Activated CD4-positive, alpha-beta T cell treated with anti-CD3 and anti-CD28 coated beads for 36 hours (primary cell): ENCODE data around the gene CSTPP1. TPM values are rescaled to one million over a fixed set of nuclear protein-coding genes. Genes with fewer than 3 reads are reported as not detected.
A peak's percentile ranks its signal among the peaks of the same experiment; 100 is the strongest.

ENCODE experiments used
- ATAC-seq: fragments of 200-7000 bp; cut with Tn5 transposase; one replicate; pipeline ENCODE4 v1.10.0; 2021; ENCODE audit warnings: mild to moderate bottlenecking, moderate library complexity
- CTCF ChIA-PET: fragments of 350-600 bp; sonication (Branson Sonifier 250); formaldehyde crosslinking; loops from one replicate; lab custom pipeline; 2021; ENCODE audit warnings: antibody characterized with exemption; lab: Charles Lee
- POLR2A ChIA-PET: fragments of 350-600 bp; sonication (Branson Sonifier 250); formaldehyde crosslinking; loops from one replicate; lab custom pipeline; 2021; ENCODE audit warnings: antibody characterized with exemption, inconsistent platforms; lab: Charles Lee
- DNase-seq: peaks from one replicate; pipeline ENCODE4 v3.0.0-alpha.2; 2020
- H3K27ac Mint-ChIP-seq: one replicate; pipeline ENCODE4 v1.8.0; 2021; ENCODE audit warnings: mixed read lengths
- H3K27me3 Mint-ChIP-seq: one replicate; pipeline ENCODE4 v1.8.0; 2021; ENCODE audit warnings: mixed read lengths
- H3K36me3 Mint-ChIP-seq: one replicate; pipeline ENCODE4 v1.8.0; 2021; ENCODE audit warnings: low read depth, mixed read lengths
- H3K4me1 Mint-ChIP-seq: one replicate; pipeline ENCODE4 v1.8.0; 2021; ENCODE audit warnings: mixed read lengths
- H3K4me3 Mint-ChIP-seq: one replicate; pipeline ENCODE4 v1.8.0; 2021; ENCODE audit warnings: mild to moderate bottlenecking, moderate library complexity, mixed read lengths
- H3K9me3 Mint-ChIP-seq: one replicate; pipeline ENCODE4 v1.8.0; 2021; ENCODE audit warnings: low read depth, mixed read lengths
- intact Hi-C, 2 experiments: fragments of 100-400 bp; cut with DNase I in 1 of 2; cut with micrococcal nuclease in 1 of 2; formaldehyde crosslinking; loops; one replicate each; pipeline versions ENCODE4 v1.14.2 to v1.15.1; 2022 to 2024; cut with DNase I, micrococcal nuclease
- total RNA-seq, 2 experiments: library from RNA; stranded (reverse); gene quantifications; one replicate each; pipeline ENCODE4 v1.2.3, GENCODE V29; 2021

The CSTPP1 gene
- total RNA-seq, 2 experiments from 2014 or later = 17.9 to 18.6 TPM

DNA sequence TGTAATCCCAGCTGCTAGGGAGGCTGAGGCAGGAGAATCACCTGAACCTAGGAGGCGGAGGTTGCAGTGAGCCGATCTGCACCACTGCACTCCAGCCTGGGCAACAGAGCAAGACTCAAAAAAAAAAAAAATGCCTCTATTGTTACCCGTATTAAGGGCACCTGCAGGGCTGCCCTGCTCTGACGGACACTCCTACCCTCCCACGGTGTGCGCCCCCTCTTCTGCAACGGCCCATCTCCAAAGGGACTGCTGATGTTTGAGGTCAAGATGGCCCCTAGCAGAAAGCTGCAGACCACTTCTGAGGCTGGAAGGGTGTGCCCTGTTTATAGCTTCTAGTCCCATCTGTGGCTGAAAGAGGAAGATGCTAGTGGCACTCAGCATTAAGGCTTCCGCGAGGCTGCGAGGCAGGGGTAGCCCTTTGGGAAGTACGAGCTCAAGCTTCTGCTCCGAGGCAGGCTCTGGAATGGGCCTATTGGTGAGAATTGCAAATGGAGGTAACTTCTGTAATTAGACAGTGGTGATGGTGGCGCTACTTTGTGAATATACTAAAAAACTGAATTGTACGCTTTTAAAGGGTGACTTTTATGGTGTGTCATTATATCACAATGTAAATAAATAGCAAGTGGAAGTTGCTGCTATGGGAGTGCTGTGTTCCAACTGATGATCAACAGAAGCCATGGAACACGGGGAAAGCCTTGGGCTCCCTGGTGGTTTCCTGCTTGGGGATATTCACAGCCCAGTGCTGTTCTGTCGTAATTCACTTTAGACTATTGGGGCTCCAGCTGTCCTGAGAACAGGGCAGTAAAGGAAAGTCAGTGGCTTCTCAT is 215.8 kb downstream of the CSTPP1 start:
- Mint-ChIP-seq H3K27ac (no peak overlapping the region), H3K4me3 (no peak overlapping the region), H3K9me3 (no peaks in the 10 kb centered on the region), H3K27me3 (no peaks in the 10 kb centered on the region), H3K36me3 (no peaks in the 10 kb centered on the region), H3K4me1 (peaks cover 26% of the 10 kb centered on the region)
- ChIA-PET CTCF (interaction anchor here (0.5 to 3.3 kb wide), 37 partner anchors 9 to 751 kb away, joined by 3 to 29 read pairs (median 4); partner anchors contain the start of gene CSTPP1), POLR2A (interaction anchor here (0.5 to 1.0 kb wide), 3 partner anchors 216 to 1805 kb away, joined by 3 to 5 read pairs (median 3); partner anchors contain the start of gene CSTPP1)
- intact Hi-C loops = no loop called here
- DNase-seq (no peak), ATAC-seq (no peak)

DNA sequence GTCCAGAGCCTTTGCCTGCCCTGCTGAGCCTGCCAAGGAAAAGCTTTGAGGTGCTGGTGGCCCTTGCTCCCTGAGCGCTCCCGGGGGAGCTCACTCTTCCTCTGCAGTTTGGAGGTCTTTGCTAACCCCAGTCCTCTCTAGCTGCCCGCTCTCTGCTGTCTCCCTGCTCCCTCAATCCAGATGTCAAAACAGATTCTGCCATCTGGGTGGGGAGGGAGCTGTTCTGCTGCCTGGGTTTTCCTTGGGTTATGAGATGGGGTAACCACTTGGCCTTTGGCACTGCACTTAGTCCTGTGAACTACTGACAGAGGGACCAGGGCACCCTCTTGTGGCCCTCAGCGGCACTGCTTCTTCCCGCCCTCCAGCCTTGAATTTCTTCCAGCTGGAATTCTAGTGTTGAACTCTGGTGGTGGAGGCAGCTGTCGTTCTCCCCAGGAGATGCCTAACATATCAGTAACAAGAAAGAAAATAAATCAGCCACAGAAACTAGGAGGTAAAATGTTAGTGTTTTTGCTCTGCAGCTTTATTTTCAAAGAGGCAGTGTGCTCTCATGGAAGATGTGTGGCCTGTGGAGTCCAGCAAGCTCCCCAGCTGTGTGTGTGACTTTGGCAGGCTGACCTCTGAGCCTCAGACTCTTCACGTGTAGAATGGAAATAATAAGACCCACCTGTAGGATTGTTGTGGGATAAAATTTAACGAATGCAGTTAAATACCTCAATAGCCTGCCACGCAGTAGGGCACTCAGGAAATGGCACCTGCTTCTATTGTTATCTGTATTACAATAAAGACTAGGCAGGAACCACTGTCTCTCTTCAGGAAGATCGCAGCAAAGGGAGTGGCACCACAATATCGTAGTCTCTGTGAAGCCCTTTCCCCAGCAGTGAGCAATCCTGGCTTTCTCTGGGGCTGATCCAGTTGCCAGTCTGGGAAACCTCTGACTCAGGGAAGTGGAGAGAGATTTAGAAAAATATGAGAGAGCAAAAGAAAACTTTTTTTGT is 216.7 kb downstream of the CSTPP1 start:
- no peaks in the 10 kb centered on the region for H3K27me3 Mint-ChIP-seq
- H3K4me3 Mint-ChIP-seq = no peak overlapping the region
- ATAC-seq (peak; percentile 80), DNase-seq (peak; percentile 77)
- H3K9me3 Mint-ChIP-seq = no peaks in the 10 kb centered on the region
- H3K4me1 Mint-ChIP-seq = peaks cover 26% of the 10 kb centered on the region
- intact Hi-C loops = loop anchor here (1.0 kb wide), 2 partner anchors 233 to 264 kb away; no protein-coding TSS in a partner anchor
- ChIA-PET CTCF (interaction anchor here (0.5 to 3.3 kb wide), 50 partner anchors 8 to 785 kb away, joined by 3 to 29 read pairs (median 4); partner anchors contain the start of gene CSTPP1), POLR2A (interaction anchor here (0.5 to 1.0 kb wide), 3 partner anchors 217 to 1806 kb away, joined by 3 to 5 read pairs (median 3); partner anchors contain the start of gene CSTPP1)
- H3K36me3 Mint-ChIP-seq = no peaks in the 10 kb centered on the region
- no peak overlapping the region for H3K27ac Mint-ChIP-seq

DNA sequence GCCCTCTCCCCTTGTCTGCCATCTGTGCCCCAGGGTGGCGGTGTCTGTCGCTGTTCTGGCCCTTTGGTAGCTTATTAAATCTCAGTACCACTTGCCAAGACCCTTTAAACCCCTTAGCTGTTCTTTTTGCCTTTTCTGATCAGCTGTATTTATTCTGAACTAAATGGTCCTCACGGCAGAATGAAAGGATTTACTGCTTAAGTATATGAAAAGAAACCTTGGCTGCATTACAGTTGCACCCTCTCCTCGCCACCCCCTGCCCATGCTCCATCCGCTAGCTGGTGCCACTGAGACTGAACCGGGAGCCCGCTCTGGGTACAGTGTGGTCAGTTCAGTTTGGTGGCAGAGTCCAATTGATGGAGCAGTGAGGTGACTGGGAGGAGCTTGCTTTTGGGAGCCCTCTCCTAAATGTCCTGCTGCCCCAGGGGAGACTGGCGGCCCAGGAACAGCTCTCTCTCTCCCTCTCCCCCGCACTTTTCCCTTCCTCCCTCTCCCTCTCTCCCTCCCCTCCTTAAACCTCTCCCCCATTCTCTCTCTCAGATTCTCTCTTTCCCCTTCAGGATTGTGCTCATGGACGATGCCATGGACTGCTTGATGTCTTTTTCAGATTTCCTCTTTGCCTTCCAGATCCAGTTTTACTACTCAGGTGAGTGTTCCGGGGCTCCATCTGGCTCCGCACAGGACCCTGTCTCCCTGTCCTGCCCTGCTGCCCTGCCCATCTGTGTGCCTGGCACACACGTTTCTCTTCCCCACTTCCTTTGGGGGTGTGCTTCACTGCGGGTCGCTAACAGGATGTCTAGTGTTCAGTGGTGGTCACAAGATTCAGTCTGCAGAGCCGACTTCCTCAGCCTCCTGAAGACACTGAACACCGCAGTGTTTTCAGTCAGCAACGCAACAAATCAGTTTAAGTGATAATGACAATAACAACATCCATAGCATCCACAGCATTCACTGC is 218.3 kb downstream of the CSTPP1 start:
- Mint-ChIP-seq H3K9me3 (no peaks in the 10 kb centered on the region), H3K4me1 (peaks cover 26% of the 10 kb centered on the region), H3K27ac (peak overlapping the region; percentile 16), H3K27me3 (no peaks in the 10 kb centered on the region), H3K36me3 (no peaks in the 10 kb centered on the region), H3K4me3 (no peak overlapping the region)
- intact Hi-C loops = no loop called here
- DNase-seq (no peak), ATAC-seq (peak; percentile 45)
- POLR2A ChIA-PET = interaction anchor here (0.6 to 1.0 kb wide), 3 partner anchors 60 to 238 kb away, joined by 3 to 4 read pairs (median 3); partner anchors contain the start of gene DDB2
- CTCF ChIA-PET = interaction anchor here (0.6 to 3.3 kb wide), 16 partner anchors 8 to 678 kb away, joined by 3 to 23 read pairs (median 3); partner anchors contain the start of gene CSTPP1

DNA sequence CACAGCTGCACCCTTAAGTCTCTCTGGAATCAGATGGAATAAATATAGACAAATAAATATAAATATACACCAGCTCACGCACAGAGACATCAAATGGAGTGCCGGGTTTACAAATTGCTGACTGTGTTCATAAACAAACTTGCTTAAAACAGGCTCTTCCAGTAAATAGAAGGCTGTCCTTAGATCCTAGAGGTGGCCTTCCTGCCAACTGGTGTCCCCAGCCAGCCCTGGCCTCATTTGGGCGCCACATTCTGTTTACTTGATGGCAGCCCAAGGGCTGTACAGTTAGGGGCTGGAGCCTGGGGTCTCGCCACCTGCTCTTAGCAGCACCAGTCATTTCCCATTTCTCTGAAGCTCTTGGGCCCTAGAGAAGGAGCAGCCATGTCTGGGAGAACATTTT is 219.3 kb downstream of the CSTPP1 start:
- intact Hi-C loops = no loop called here
- Mint-ChIP-seq H3K9me3 (no peaks in the 10 kb centered on the region), H3K4me3 (no peak overlapping the region), H3K36me3 (no peaks in the 10 kb centered on the region), H3K4me1 (peaks cover 26% of the 10 kb centered on the region), H3K27ac (no peak overlapping the region), H3K27me3 (no peaks in the 10 kb centered on the region)
- no peak for ATAC-seq
- CTCF ChIA-PET = interaction anchor here (0.6 to 2.5 kb wide), 5 partner anchors 9 to 677 kb away, joined by 3 to 9 read pairs (median 3); no protein-coding TSS in a partner anchor
- POLR2A ChIA-PET = interaction anchor here (0.8 kb wide), 1 partner anchor 8 kb away, joined by 3 read pairs; no protein-coding TSS in a partner anchor
- DNase-seq = no peak

DNA sequence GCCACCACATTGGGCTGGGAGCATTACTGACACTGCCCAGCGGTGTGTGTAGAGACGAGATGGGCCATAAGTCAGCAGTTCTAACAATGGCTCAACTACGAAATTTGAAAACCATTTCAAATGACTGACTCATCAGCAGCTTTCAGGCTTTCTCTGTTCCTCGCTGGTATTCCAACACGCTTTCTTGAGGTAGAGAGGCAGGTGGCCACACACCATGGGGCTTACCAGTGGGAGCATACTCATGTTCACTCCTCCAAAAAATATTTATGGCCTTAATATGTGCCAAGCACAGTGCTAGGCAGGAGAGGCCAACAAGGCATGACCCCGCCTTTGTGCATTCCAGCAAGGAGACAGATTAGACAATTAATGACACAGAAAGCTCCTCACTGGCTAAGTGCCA is 219.8 kb downstream of the CSTPP1 start:
- POLR2A ChIA-PET = interaction anchor here (0.8 kb wide), 1 partner anchor 8 kb away, joined by 3 read pairs; no protein-coding TSS in a partner anchor
- Mint-ChIP-seq H3K36me3 (no peaks in the 10 kb centered on the region), H3K4me1 (peaks cover 26% of the 10 kb centered on the region), H3K27ac (no peak overlapping the region), H3K4me3 (no peak overlapping the region), H3K27me3 (no peaks in the 10 kb centered on the region), H3K9me3 (no peaks in the 10 kb centered on the region)
- DNase-seq = no peak
- CTCF ChIA-PET = interaction anchor here (0.9 kb wide), 1 partner anchor 9 kb away, joined by 3 read pairs; no protein-coding TSS in a partner anchor
- ATAC-seq = no peak
- intact Hi-C loops = no loop called here

DNA sequence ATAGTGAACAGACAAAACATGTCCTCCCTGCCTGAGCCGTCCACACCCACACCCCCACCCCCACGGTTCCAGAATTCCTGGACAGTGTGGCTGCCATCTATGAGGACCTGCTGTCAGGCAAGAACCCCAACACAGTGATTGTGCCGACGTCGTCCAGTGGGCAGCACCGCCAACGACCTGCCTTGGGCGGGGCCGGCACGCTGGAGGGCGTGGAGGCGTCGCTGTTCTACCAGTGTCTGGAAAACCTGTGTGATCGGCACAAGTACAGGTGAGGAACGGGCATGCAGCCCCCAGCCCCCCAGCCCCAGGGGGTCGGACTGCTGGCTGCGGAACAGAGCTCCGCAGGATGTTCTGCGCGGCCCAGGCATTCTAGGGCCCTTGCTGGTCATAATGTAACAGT is 220.4 kb downstream of the CSTPP1 start:
- POLR2A ChIA-PET = no interaction called here
- no peak for ATAC-seq
- no peak for DNase-seq

DNA sequence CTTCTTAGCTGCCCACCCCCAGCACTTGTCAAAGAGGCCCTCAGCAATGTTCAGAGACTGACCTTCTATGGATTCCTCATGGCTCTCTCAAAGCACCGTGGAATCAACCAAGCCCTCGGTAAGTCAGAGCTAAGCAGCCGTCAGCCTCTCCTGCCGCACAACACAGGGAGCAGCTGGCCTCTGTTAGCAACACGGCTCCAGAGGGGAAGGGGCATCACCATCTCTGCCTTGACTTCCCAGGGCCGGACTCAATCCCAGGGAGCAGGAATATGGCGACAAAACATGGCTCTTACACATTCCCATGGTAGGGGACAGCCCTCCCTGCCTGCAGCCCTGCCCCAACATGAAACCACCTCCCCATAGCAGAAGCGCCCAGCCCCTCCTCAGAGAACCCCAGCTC is 221.2 kb downstream of the CSTPP1 start:
- ChIA-PET CTCF (interaction anchor here (1.2 to 1.4 kb wide), 2 partner anchors 20 to 239 kb away, joined by 3 read pairs; no protein-coding TSS in a partner anchor), POLR2A (interaction anchor here (0.5 to 0.7 kb wide), 2 partner anchors 558 to 623 kb away, joined by 3 read pairs; no protein-coding TSS in a partner anchor)
- DNase-seq (no peak), ATAC-seq (no peak)
- Mint-ChIP-seq H3K9me3 (no peaks in the 10 kb centered on the region), H3K4me1 (peaks cover 26% of the 10 kb centered on the region), H3K4me3 (no peak overlapping the region), H3K36me3 (no peaks in the 10 kb centered on the region), H3K27me3 (no peaks in the 10 kb centered on the region), H3K27ac (no peak overlapping the region)
- intact Hi-C loops = no loop called here

More for the DNA sequence above, 220.4 kb downstream of the CSTPP1 start:
- Mint-ChIP-seq H3K9me3 (no peaks in the 10 kb centered on the region), H3K36me3 (no peaks in the 10 kb centered on the region), H3K27ac (no peak overlapping the region), H3K27me3 (no peaks in the 10 kb centered on the region), H3K4me3 (no peak overlapping the region), H3K4me1 (peaks cover 26% of the 10 kb centered on the region)
- CTCF ChIA-PET = interaction anchor here (1.2 kb wide), 1 partner anchor 20 kb away, joined by 3 read pairs; no protein-coding TSS in a partner anchor
- intact Hi-C loops = no loop called here

DNA sequence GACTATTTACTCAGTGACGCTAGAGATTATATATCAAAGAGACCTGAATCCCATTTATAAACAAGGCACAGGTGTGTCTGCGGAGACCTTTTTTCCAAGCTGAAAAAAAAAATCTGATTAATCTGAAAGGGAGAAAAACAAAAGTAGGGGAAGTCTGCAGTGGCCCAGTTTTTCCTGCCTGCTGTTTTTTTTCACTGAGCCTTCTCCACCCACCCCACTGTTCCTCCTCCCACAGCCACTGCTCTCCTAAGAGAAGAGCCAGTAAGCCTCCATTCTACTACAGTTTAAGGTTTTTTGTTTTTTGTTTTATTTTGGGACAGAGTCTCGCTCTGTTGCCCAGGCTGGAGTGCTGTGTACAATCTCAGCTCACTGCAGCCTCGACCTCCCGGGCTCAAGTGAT is 221.7 kb downstream of the CSTPP1 start:
- H3K9me3 Mint-ChIP-seq = no peaks in the 10 kb centered on the region
- CTCF ChIA-PET = interaction anchor here (1.2 to 1.4 kb wide), 2 partner anchors 21 to 239 kb away, joined by 3 read pairs; no protein-coding TSS in a partner anchor
- no peaks in the 10 kb centered on the region for H3K27me3 Mint-ChIP-seq
- no peak overlapping the region for H3K27ac Mint-ChIP-seq
- ATAC-seq (no peak), DNase-seq (no peak)
- no peaks in the 10 kb centered on the region for H3K36me3 Mint-ChIP-seq
- H3K4me1 Mint-ChIP-seq = peaks cover 22% of the 10 kb centered on the region
- intact Hi-C loops = no loop called here
- no peak overlapping the region for H3K4me3 Mint-ChIP-seq
- POLR2A ChIA-PET = no interaction called here

DNA sequence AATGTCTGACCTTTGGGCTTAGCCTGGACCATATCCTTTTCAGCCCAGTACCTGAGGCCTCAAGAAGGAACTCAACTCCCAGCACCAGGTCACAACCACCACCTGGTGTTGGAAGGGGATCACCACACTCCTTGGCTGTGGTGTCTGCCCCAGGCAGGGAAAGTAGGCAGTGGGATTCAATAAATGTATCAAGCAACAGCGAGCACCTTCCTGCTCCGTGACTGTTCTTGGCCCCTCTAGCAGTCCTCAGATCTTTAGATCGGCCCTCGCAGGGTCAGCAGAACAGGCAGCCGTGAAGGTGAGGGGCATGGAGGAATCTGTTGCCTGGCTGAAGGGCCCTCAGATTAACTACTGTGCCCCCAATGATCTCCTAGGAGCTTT is 224.2 kb downstream of the CSTPP1 start:
- Mint-ChIP-seq H3K9me3 (no peaks in the 10 kb centered on the region), H3K27me3 (no peaks in the 10 kb centered on the region), H3K4me1 (no peaks in the 10 kb centered on the region), H3K36me3 (peaks cover 3% of the 10 kb centered on the region), H3K4me3 (no peak overlapping the region), H3K27ac (no peak overlapping the region)
- peak; percentile 3 for ATAC-seq
- intact Hi-C loops = loop anchor here in 1 of 2 experiments (1.0 kb wide), 2 partner anchors 240 to 271 kb away; no protein-coding TSS in a partner anchor
- DNase-seq = no peak
- ChIA-PET CTCF (interaction anchor here (0.6 to 1.1 kb wide), 11 partner anchors 10 to 268 kb away, joined by 3 to 4 read pairs (median 3); no protein-coding TSS in a partner anchor), POLR2A (no interaction called here)
